Bronchial epithelial cell (primary cell): ENCODE measurements around the gene AGPAT3. TPM values are rescaled to one million over a fixed set of nuclear protein-coding genes. Genes with fewer than 3 reads are reported as not detected.

Experiments
- DNase-seq: peaks from one replicate; pipeline ENCODE4 v3.0.0-alpha.2; 2010; ENCODE audit warnings: low read depth
- FAIRE-seq: peaks from 2 replicates; lab custom pipeline; 2011; peaks lifted over from hg19 to GRCh38; lab: Jason Lieb, UNC
- H3K27me3 ChIP-seq: 2 replicates; pipeline ENCODE4 v1.5.1; 2011; ENCODE audit warnings: low read length; ENCODE audit not compliant: control insufficient read depth, insufficient read depth
- H3K36me3 ChIP-seq: 2 replicates; pipeline ENCODE4 v1.5.1; 2011; ENCODE audit warnings: low read length; ENCODE audit not compliant: control insufficient read depth, insufficient read depth
- H3K4me3 ChIP-seq: 2 replicates; pipeline ENCODE4 v1.5.1; 2011; ENCODE audit warnings: mild to moderate bottlenecking, low read depth, low read length, control low read depth
- total RNA-seq: library from RNA; depleted of rRNA; stranded (reverse); fragments of >200 nt; gene quantifications from 2 replicates; pipeline ENCODE4 v1.2.1, GENCODE V29; 2014
- TF ChIP-seq, protein P1 (sequence below): IDR thresholded peaks from 2 replicates; pipeline ENCODE4 v1.5.1; 2011; ENCODE audit warnings: mild to moderate bottlenecking, moderate library complexity, low read length, control low read depth, inconsistent platforms; ENCODE audit not compliant: insufficient read depth, severe bottlenecking

AGPAT3 gene
- total RNA-seq, 1 donor from 2014 or later = 40.5 TPM

DNA sequence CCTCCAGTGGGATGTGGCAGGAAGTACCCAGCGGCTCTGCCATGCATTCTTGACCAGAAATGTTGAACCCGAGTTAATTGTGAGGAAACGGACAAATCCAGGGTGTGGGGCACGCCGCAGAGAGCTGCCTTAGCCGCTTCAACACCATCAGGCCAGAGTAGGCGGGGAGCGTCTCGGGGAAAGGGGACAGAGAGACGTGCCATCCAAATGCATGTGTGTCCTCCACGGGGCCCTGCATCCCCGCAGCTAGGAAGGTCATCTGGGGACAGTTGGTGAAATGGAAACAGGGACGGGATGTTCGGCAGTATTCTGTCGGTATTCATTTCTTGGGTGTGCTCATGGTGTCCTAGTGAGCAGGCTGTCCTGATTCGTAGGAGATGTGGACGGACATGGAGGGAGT, 88.0 kb downstream of the AGPAT3 start:
- peaks cover 1% of the 10 kb centered on the region for H3K36me3 ChIP-seq
- FAIRE-seq = no peak

GRCh38 chr21:43954042-43954441, 89.0 kb downstream of the AGPAT3 start:
- TF ChIP-seq, protein P1, sequence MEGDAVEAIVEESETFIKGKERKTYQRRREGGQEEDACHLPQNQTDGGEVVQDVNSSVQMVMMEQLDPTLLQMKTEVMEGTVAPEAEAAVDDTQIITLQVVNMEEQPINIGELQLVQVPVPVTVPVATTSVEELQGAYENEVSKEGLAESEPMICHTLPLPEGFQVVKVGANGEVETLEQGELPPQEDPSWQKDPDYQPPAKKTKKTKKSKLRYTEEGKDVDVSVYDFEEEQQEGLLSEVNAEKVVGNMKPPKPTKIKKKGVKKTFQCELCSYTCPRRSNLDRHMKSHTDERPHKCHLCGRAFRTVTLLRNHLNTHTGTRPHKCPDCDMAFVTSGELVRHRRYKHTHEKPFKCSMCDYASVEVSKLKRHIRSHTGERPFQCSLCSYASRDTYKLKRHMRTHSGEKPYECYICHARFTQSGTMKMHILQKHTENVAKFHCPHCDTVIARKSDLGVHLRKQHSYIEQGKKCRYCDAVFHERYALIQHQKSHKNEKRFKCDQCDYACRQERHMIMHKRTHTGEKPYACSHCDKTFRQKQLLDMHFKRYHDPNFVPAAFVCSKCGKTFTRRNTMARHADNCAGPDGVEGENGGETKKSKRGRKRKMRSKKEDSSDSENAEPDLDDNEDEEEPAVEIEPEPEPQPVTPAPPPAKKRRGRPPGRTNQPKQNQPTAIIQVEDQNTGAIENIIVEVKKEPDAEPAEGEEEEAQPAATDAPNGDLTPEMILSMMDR = no peak
- no peaks in the 10 kb centered on the region for H3K27me3 ChIP-seq
- H3K4me3 ChIP-seq = no peak overlapping the region
- H3K36me3 ChIP-seq = peaks cover 1% of the 10 kb centered on the region
- DNase-seq (no peak), FAIRE-seq (no peak)

More for the DNA sequence above, 88.0 kb downstream of the AGPAT3 start:
- TF ChIP-seq, protein P1 = no peak
- Histone ChIP-seq H3K27me3 (no peaks in the 10 kb centered on the region), H3K4me3 (no peak overlapping the region)
- no peak for DNase-seq

- no peak for DNase-seq
- no peak for FAIRE-seq
- TF ChIP-seq, protein P1 = no peak
These were observed 89.9 kb downstream of the AGPAT3 start for GRCh38 chr21:43954896-43955295.

DNA sequence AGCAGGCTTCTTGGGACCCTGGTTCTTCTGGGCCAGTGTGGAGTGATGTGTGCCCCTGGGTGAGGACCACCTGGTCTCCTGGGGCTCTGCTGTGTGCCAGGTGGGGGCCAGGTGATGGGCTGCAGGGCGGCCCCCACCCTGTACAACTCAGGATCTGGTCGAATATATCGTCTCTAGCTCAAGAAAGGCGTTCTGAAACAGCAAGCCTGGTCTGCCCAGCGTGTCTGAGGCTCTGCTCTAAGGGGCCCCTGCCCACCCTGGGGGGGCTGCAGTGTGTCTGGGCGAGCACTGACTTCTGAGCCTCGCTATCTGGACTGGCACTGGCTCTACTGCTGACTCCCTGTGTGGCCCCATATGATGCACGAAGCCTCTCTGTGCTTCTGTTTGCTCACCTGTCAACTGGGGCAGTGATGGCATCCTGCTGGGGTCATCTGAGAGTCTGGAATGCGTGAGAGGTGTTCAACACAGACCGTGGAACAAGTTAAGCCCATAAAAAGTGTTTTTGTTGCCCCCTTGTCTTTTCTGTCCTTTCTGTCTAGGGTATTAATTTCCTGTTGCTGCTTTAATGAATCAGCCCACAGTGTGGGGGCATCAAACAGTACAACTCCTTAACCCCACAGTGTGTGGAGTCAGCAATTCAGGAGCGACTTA, 91.1 kb downstream of the AGPAT3 start:
- TF ChIP-seq, protein P1 = no peak
- FAIRE-seq (no peak), DNase-seq (no peak)
- Histone ChIP-seq H3K4me3 (no peak overlapping the region), H3K27me3 (no peaks in the 10 kb centered on the region), H3K36me3 (peaks cover 7% of the 10 kb centered on the region)

More at GRCh38 chr21:43954896-43955295, 89.9 kb downstream of the AGPAT3 start:
- no peak overlapping the region for H3K4me3 ChIP-seq
- no peaks in the 10 kb centered on the region for H3K27me3 ChIP-seq
- peaks cover 2% of the 10 kb centered on the region for H3K36me3 ChIP-seq

GRCh38 chr21:43956670-43957035, 91.6 kb downstream of the AGPAT3 start:
- DNase-seq = no peak
- Histone ChIP-seq H3K4me3 (no peak overlapping the region), H3K36me3 (peaks cover 9% of the 10 kb centered on the region), H3K27me3 (no peaks in the 10 kb centered on the region)
- TF ChIP-seq, protein P1 = no peak
- FAIRE-seq = no peak

- Histone ChIP-seq H3K27me3 (no peaks in the 10 kb centered on the region), H3K36me3 (peaks cover 9% of the 10 kb centered on the region), H3K4me3 (no peak overlapping the region)
- DNase-seq = no peak
- TF ChIP-seq, protein P1 = no peak
- no peak for FAIRE-seq
These were observed 92.1 kb downstream of the AGPAT3 start for GRCh38 chr21:43957128-43957571.
